HCT116 (cell line): Measurements from ENCODE around the gene CRTC1. TPM values are rescaled to one million over a fixed set of nuclear protein-coding genes. Genes with fewer than 3 reads are reported as not detected.

Source experiments
- ATAC-seq: fragments of 200-7000 bp; cut with Tn5 transposase; 2 replicates; pipeline ENCODE4 v1.9.1; 2020; ENCODE audit warnings: mild to moderate bottlenecking, moderate library complexity
- BruUV-seq: library from RNA; stranded (reverse); fragments of 400-500 nt; replicated peaks from 2 replicates; lab custom pipeline; 2021; lab: Mats Ljungman, UMichigan
- CTCF ChIA-PET: fragments of 300-600 bp; sonication (Branson Sonifier 250); formaldehyde crosslinking; loops from one replicate; lab custom pipeline; 2021; ENCODE audit warnings: antibody characterized with exemption; lab: Charles Lee
- POLR2A ChIA-PET: fragments of 300-600, 350-600 bp; sonication (Branson Sonifier 250); formaldehyde crosslinking; loops from one replicate; lab custom pipeline; 2021; ENCODE audit warnings: antibody characterized with exemption; lab: Charles Lee
- RAD21 ChIA-PET, 2 experiments: fragments of 300-600 bp; sonication (Branson Sonifier 250); formaldehyde crosslinking; loops; one replicate each; lab custom pipeline; 2023; ENCODE audit warnings: low total read pairs in 2 of 2; ENCODE audit not compliant: uncharacterized antibody in 2 of 2, unreplicated experiment in 2 of 2, low non-redundant PET in 1 of 2; lab: Charles Lee
- DNase-seq: peaks from one replicate; pipeline ENCODE4 v3.0.0-alpha.2; 2010; ENCODE audit warnings: low read depth, low spot score
- H2AFZ ChIP-seq: fragments of 200-600 bp; shearing (Covaris generic), sonication (generic); 2 replicates; pipeline ENCODE4 v1.6.1; 2017; ENCODE audit warnings: low read depth, mixed run types, mixed read lengths, antibody characterized with exemption, low read length; ENCODE audit not compliant: poor library complexity, severe bottlenecking
- H3K27ac ChIP-seq: 2 replicates; pipeline ENCODE4 v1.5.1; 2012; ENCODE audit warnings: low read depth, low read length
- H3K27me3 ChIP-seq: fragments of 200-600 bp; sonication (generic); 2 replicates; pipeline ENCODE4 v1.6.1; 2016; ENCODE audit warnings: mixed run types, low read length, mixed read lengths; ENCODE audit not compliant: insufficient read depth
- H3K36me3 ChIP-seq, 2 experiments: fragments of 200-500 bp in 1 of 2; fragments of 200-600 bp in 1 of 2; sonication (Bioruptor generic) in 1 of 2; sonication (generic) in 1 of 2; 2 replicates each; pipeline versions ENCODE4 v1.5.1 to v1.6.1; 2014 to 2016; ENCODE audit warnings: low read length in 2 of 2, inconsistent platforms in 1 of 2, mixed read lengths in 1 of 2, mixed run types in 1 of 2; ENCODE audit not compliant: insufficient read depth in 2 of 2, control insufficient read depth in 1 of 2
- H3K4me1 ChIP-seq, 2 experiments: fragments of 200-600 bp in 1 of 2; sonication (generic) in 1 of 2; 2 replicates each; pipeline versions ENCODE4 v1.5.1 to v1.6.1; 2012 to 2017; ENCODE audit warnings: low read length in 2 of 2, inconsistent platforms in 1 of 2, mild to moderate bottlenecking in 1 of 2, mixed read lengths in 1 of 2, mixed run types in 1 of 2, moderate library complexity in 1 of 2; ENCODE audit not compliant: insufficient read depth in 2 of 2, control insufficient read depth in 1 of 2
- H3K4me2 ChIP-seq: fragments of 200-600 bp; sonication (generic); 2 replicates; pipeline ENCODE4 v1.6.1; 2017; ENCODE audit warnings: mixed run types, low read length, mixed read lengths
- H3K4me3 ChIP-seq, 2 experiments: fragments of 200-600 bp in 1 of 2; sonication (generic) in 1 of 2; replicated peaks in 1 of 2; 2 replicates each; pipeline ENCODE4 v1.5.1; 2011 to 2016; ENCODE audit warnings: low read length in 2 of 2, control low read depth in 1 of 2, low read depth in 1 of 2, mild to moderate bottlenecking in 1 of 2, mixed read lengths in 1 of 2, mixed run types in 1 of 2
- H3K79me2 ChIP-seq: fragments of 200-600 bp; sonication (generic); 2 replicates; pipeline ENCODE4 v1.6.1; 2017; ENCODE audit warnings: mild to moderate bottlenecking, mixed run types, low read length, moderate library complexity, mixed read lengths; ENCODE audit not compliant: insufficient read depth
- H3K9ac ChIP-seq: fragments of 200-600 bp; sonication (generic); 2 replicates; pipeline ENCODE4 v1.6.1; 2016; ENCODE audit warnings: low read length, mixed read lengths
- H3K9me2 ChIP-seq: fragments of 200-600 bp; sonication (generic), shearing (Covaris generic); 2 replicates; pipeline ENCODE4 v1.6.1; 2017; ENCODE audit warnings: mixed run types, mild to moderate bottlenecking, moderate library complexity; ENCODE audit not compliant: insufficient read depth
- H3K9me3 ChIP-seq, 2 experiments: fragments of 200-500 bp in 1 of 2; fragments of 200-600 bp in 1 of 2; sonication (Bioruptor generic) in 1 of 2; sonication (generic) in 1 of 2; 2 replicates each; pipeline ENCODE4 v1.6.1; 2014 to 2017; ENCODE audit warnings: low read length in 2 of 2, mixed read lengths in 2 of 2, inconsistent platforms in 1 of 2, low read depth in 1 of 2, mild to moderate bottlenecking in 1 of 2, mixed run types in 1 of 2, moderate library complexity in 1 of 2; ENCODE audit not compliant: control insufficient read depth in 1 of 2, insufficient read depth in 1 of 2
- H4K20me1 ChIP-seq: fragments of 200-600 bp; sonication (generic), shearing (Covaris generic); 2 replicates; pipeline ENCODE4 v1.6.1; 2017; ENCODE audit warnings: mixed run types, mild to moderate bottlenecking, moderate library complexity; ENCODE audit not compliant: insufficient read depth
- EGR1 ChIP-seq: IDR thresholded peaks from 2 replicates; pipeline ENCODE4 v1.6.1; 2012; ENCODE audit warnings: low read depth
- EZH2 ChIP-seq: fragments of 200-600 bp; sonication (generic); IDR thresholded peaks from 2 replicates; pipeline ENCODE4 v1.6.1; 2017; ENCODE audit warnings: antibody characterized with exemption, mixed run types
- JUND ChIP-seq: IDR thresholded peaks from 2 replicates; pipeline ENCODE4 v1.6.1; 2012
- POLR2AphosphoS5 ChIP-seq: IDR thresholded peaks from 2 replicates; pipeline ENCODE4 v1.6.1; 2011; ENCODE audit warnings: mild to moderate bottlenecking, low read depth, low read length, moderate library complexity
- REST ChIP-seq: IDR thresholded peaks from 2 replicates; pipeline ENCODE4 v1.6.1; 2012; ENCODE audit warnings: low read depth
- ZNF274 ChIP-seq: fragments of 200-500 bp; sonication (Bioruptor generic); IDR thresholded peaks from 2 replicates; pipeline ENCODE4 v1.6.1; 2014; ENCODE audit warnings: mild to moderate bottlenecking, low read depth, low read length, inconsistent platforms
- intact Hi-C: fragments of 100-400 bp; cut with micrococcal nuclease; formaldehyde crosslinking; loops from 2 replicates; pipeline ENCODE4 v1.10.0; 2022
- total RNA-seq: library from RNA; stranded (reverse); gene quantifications from one replicate; pipeline ENCODE4 v1.2.1, GENCODE V29; 2021; ENCODE audit not compliant: unreplicated experiment

The CRTC1 gene
- total RNA-seq, 1 experiment from 2014 or later = 14.9 TPM

DNA sequence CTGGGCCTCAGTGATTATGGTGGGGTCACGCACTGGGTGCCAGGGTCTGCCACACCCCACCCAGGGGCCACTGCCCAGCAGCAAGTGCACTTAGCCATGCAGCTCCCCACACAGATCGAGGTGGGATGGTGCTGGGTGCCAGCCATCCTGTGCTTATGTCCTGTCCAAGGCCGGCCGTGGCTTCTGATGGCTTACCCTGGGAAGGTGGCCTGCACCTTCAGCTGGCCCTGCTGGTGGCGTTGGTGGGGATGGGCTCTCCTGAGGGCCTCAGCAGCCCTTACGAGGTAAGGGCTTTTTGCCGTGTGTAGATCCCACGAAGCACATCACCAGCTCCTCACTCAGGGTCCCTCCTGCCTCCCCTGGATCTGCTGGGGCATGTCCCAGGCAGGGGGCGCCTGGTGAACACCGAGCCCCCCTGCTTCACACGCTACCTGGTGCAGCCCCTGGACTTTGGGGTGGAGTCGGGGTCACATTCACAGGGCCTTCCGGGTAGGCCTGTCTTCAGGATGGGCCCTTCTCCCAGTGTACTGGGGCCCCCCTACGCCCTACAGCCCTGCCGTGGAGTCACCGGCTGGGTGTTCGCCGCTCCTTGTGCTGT is 46.6 kb downstream of the CRTC1 start:
- Histone ChIP-seq H3K27ac (no peak overlapping the region; the same call in 1 of the 2 replicates), H3K9me2 (no peaks in the 10 kb centered on the region), H2AFZ (no peak overlapping the region), H3K4me1 (peaks cover 4 to 14% of the 10 kb centered on the region in 2 experiments; a peak in 3 of 4 replicates), H3K4me2 (no peak overlapping the region), H3K9ac (no peak overlapping the region), H3K36me3 (no peaks in the 10 kb centered on the region), H3K79me2 (no peaks in the 10 kb centered on the region), H3K4me3 (no peak overlapping the region), H3K9me3 (no peaks in the 10 kb centered on the region), H3K27me3 (no peaks in the 10 kb centered on the region), H4K20me1 (no peaks in the 10 kb centered on the region)
- no peak for TF ChIP-seq POLR2AphosphoS5
- TF ChIP-seq EGR1 = no peak
- no peak for TF ChIP-seq JUND
- TF ChIP-seq ZNF274 = no peak
- TF ChIP-seq EZH2 = no peak
- no peak for TF ChIP-seq REST
- intact Hi-C loops = no loop called here
- CTCF ChIA-PET = interaction anchor here (1.2 kb wide), 1 partner anchor 117 kb away, joined by 3 read pairs; no protein-coding TSS in a partner anchor
- RAD21 ChIA-PET = no interaction called here
- ATAC-seq (no peak; the same call in 1 of the 2 replicates), DNase-seq (no peak)
- POLR2A ChIA-PET = no interaction called here
- BruUV-seq = no TSS peak
